Stomach (tissue), 9 donors: ENCODE measurements around the gene CFAP57. TPM values are rescaled to one million over a fixed set of nuclear protein-coding genes. Genes with fewer than 3 reads are reported as not detected.

Experiments
- DNase-seq, 2 donors: peaks; one replicate each; pipeline versions ENCODE4 v3.0.0 to v3.0.0-alpha.2; 2013 to 2019
- H3K27ac ChIP-seq, 5 donors: fragments of 200-600 bp in 4 of 5; sonication (generic) in 4 of 5; one replicate each; pipeline ENCODE4 v1.5.1; 2013 to 2019; ENCODE audit warnings: mild to moderate bottlenecking in 1 of 5, moderate library complexity in 1 of 5
- H3K27me3 ChIP-seq, 3 donors: fragments of 200-600 bp; sonication (generic); one replicate each; pipeline ENCODE4 v1.5.1; 2017 to 2019; ENCODE audit warnings: mixed run types in 1 of 3
- H3K36me3 ChIP-seq, 4 donors: fragments of 200-600 bp; sonication (generic); 1 replicate in 3 of 4; 2 replicates in 1 of 4; pipeline ENCODE4 v1.5.1; 2016 to 2019
- H3K4me1 ChIP-seq, 4 donors: fragments of 200-600 bp; sonication (generic); one replicate each; pipeline ENCODE4 v1.5.1; 2016 to 2019
- H3K4me3 ChIP-seq, 4 donors: fragments of 200-600 bp; sonication (generic) in 3 of 4; one replicate each; pipeline ENCODE4 v1.5.1; 2016 to 2019; ENCODE audit warnings: mild to moderate bottlenecking in 1 of 4
- H3K9me3 ChIP-seq, 4 donors: fragments of 200-600 bp; sonication (generic); one replicate each; pipeline ENCODE4 v1.5.1; 2016 to 2019
- CTCF ChIP-seq, 7 experiments: fragments of 450-650 bp in 4 of 7; fragments of 200-600 bp in 3 of 7; sonication (generic) in 3 of 7; IDR thresholded peaks; one replicate each; pipeline ENCODE4 v1.5.1; 2016 to 2019; ENCODE audit warnings: antibody characterized with exemption in 7 of 7, control low read depth in 2 of 7, mild to moderate bottlenecking in 1 of 7
- EP300 ChIP-seq: sonication (generic); formaldehyde crosslinking; IDR thresholded peaks from one replicate; pipeline ENCODE4 v1.6.1; 2017; ENCODE audit warnings: antibody characterized with exemption
- POLR2A ChIP-seq, 4 donors: fragments of 450-650 bp; IDR thresholded peaks; one replicate each; pipeline ENCODE4 v1.6.1; 2016; ENCODE audit warnings: antibody characterized with exemption in 4 of 4, control low read depth in 2 of 4, mild to moderate bottlenecking in 1 of 4, moderate library complexity in 1 of 4
- POLR2AphosphoS5 ChIP-seq, 3 donors: sonication (generic); formaldehyde crosslinking; IDR thresholded peaks; one replicate each; pipeline ENCODE4 v1.6.1; 2016; ENCODE audit warnings: antibody characterized with exemption in 3 of 3
- WGBS, 5 donors: extraction: QIAGEN DNeasy Blood & Tissue Kit in 3 of 5; methylation state at CpG; one replicate each; pipeline versions ENCODE4 v1.1.5 to v1.1.7; 2013 to 2018; 5-methylcytosine and 5-hydroxymethylcytosine counted together
- intact Hi-C: fragments of 100-400 bp; cut with DNase I; formaldehyde crosslinking; loops from one replicate; pipeline ENCODE4 v1.15.1; 2023; ENCODE audit warnings: low total_unique reads
- polyA plus RNA-seq, 3 donors: library from polyadenylated mRNA; stranded (reverse); fragments of 200-250 nt; gene quantifications; one replicate each; pipeline ENCODE4 v1.2.3, GENCODE V29; 2013
- small RNA-seq, 4 donors: library from RNA; depleted of rRNA; stranded (forward); fragments of <200 nt; gene quantifications; one replicate each; pipeline ENCODE3, GENCODE V24; 2016
- total RNA-seq, 5 donors: library from RNA; depleted of rRNA; stranded (reverse); fragments of >200 nt; gene quantifications; one replicate each; pipeline versions ENCODE4 v1.1.0 to v1.2.3, GENCODE V29; 2014 to 2016
- donor health status: healthy with polysubstance abuse.
- donor health status: Bipolar disorder and iron deficiency.
- donor health status: healthy.

The CFAP57 gene
- total and polyA plus RNA-seq, 8 donors: 0.08 to 1.4 (median 0.15) TPM; not detected in 3

GRCh38 chr1:43302201-43302600, 130.1 kb downstream of the CFAP57 start:
- H3K27ac ChIP-seq: no peak overlapping the region
- no peaks in the 10 kb centered on the region for H3K27me3 ChIP-seq
- H3K36me3 ChIP-seq: no peaks in the 10 kb centered on the region
- intact Hi-C loops: no loop called here
- peaks cover 0 to 19% (median 17%) of the 10 kb centered on the region in 4 donors for H3K4me1 ChIP-seq
- peak overlapping the region in 3 of 4 donors; percentile 17 to 32 (median 17) for H3K4me3 ChIP-seq
- no peak for DNase-seq
- 68 to 86% (median 71%) methylated on average over 1 of the region's 1 CpG for WGBS, 5 donors
- no peaks in the 10 kb centered on the region for H3K9me3 ChIP-seq
- no peak for TF ChIP-seq CTCF (IDR thresholded peaks at IDR 0.05)
- no peak for TF ChIP-seq POLR2AphosphoS5 (IDR thresholded peaks at IDR 0.05)
- TF ChIP-seq EP300: no peak

GRCh38 chr1:43302721-43303470, 130.8 kb downstream of the CFAP57 start:
- intact Hi-C loops: no loop called here
- Histone ChIP-seq H3K27me3 (no peaks in the 10 kb centered on the region), H3K9me3 (no peaks in the 10 kb centered on the region), H3K27ac (peak overlapping the region in 1 of 5 donors; percentile 18), H3K4me3 (peak overlapping the region in 2 of 4 donors; percentile 17 to 32), H3K36me3 (no peaks in the 10 kb centered on the region), H3K4me1 (peaks cover 0 to 19% (median 17%) of the 10 kb centered on the region in 4 donors)
- DNase-seq: no peak
- TF ChIP-seq POLR2AphosphoS5 (IDR thresholded peaks at IDR 0.05) (no peak), POLR2A (IDR thresholded peaks at IDR 0.05) (no peak), EP300 (no peak)
- WGBS, 5 donors: 68 to 74% (median 71%) methylated on average over 7 of the region's 7 CpGs

GRCh38 chr1:43303471-43304313, 131.6 kb downstream of the CFAP57 start:
- DNase-seq: peak in 1 of 2 donors; percentile 25
- TF ChIP-seq POLR2A (IDR thresholded peaks at IDR 0.05): no peak
- no peaks in the 10 kb centered on the region for H3K27me3 ChIP-seq
- H3K4me1 ChIP-seq: peaks cover 0 to 19% (median 17%) of the 10 kb centered on the region in 4 donors
- H3K4me3 ChIP-seq: no peak overlapping the region
- H3K27ac ChIP-seq: peak overlapping the region in 2 of 5 donors; percentile 1 to 18
- 47 to 59% (median 51%) methylated on average over 7 to 8 of the region's 8 CpGs for WGBS, 5 donors
- intact Hi-C loops: no loop called here
- H3K36me3 ChIP-seq: no peaks in the 10 kb centered on the region
- H3K9me3 ChIP-seq: no peaks in the 10 kb centered on the region

Small RNA genes lying within 50 kb of the gene (small RNA-seq; reads per million reads assigned to genes)
- gene RNA5SP46: 0 reads per million in 4 donors

Other genes starting within 250 kb of the CFAP57 start
- 10 to 100 TPM in 3 of 5 donors, 1 to 10 TPM in 2; 1.2 to 32.5 (median 28.1) TPM for gene SLC2A1, start 213.5 kb upstream of the CFAP57 start, total RNA-seq
- gene SLC2A1, start 213.5 kb upstream of the CFAP57 start, polyA plus RNA-seq: 10 to 100 TPM in 1 of 3 donors, 1 to 10 TPM in 2; 4.3 to 39.8 (median 8.4) TPM
- gene EBNA1BP2, start within 50 bp of the CFAP57 start, total RNA-seq: 10 to 100 TPM in 4 of 5 donors, 1 to 10 TPM in 1; 4.1 to 53.3 (median 37.2) TPM
- gene EBNA1BP2, start within 50 bp of the CFAP57 start, polyA plus RNA-seq: 10 to 100 TPM; 50.4 to 58.9 (median 52.5) TPM
- 10 to 100 TPM in 3 of 5 donors, 1 to 10 TPM in 2; 7.0 to 41.9 (median 13.6) TPM for gene TMEM125, start 97.7 kb downstream of the CFAP57 start, total RNA-seq
- 10 to 100 TPM; 19.2 to 38.8 (median 26.5) TPM for gene TMEM125, start 97.7 kb downstream of the CFAP57 start, polyA plus RNA-seq
- gene C1orf210, start 113.3 kb downstream of the CFAP57 start, total RNA-seq: 10 to 100 TPM in 2 of 5 donors, 1 to 10 TPM in 2, not detected in 1; 4.3 to 24.3 (median 11.6) TPM
- gene C1orf210, start 113.3 kb downstream of the CFAP57 start, polyA plus RNA-seq: 10 to 100 TPM in 2 of 3 donors, 1 to 10 TPM in 1; 7.7 to 34.4 (median 20.2) TPM
- gene TIE1, start 128.7 kb downstream of the CFAP57 start, total RNA-seq: 10 to 100 TPM in 4 of 5 donors, not detected in 1; 13.8 to 36.2 (median 16.4) TPM
- 1 to 10 TPM; 2.1 to 5.8 (median 3.1) TPM for gene TIE1, start 128.7 kb downstream of the CFAP57 start, polyA plus RNA-seq
- not detected for gene MPL, start 165.5 kb downstream of the CFAP57 start, total RNA-seq
- not detected for gene MPL, start 165.5 kb downstream of the CFAP57 start, polyA plus RNA-seq
- gene CDC20, start 186.7 kb downstream of the CFAP57 start, total RNA-seq: 10 to 100 TPM in 2 of 5 donors, 1 to 10 TPM in 3; 1.8 to 22.3 (median 7.9) TPM
- gene CDC20, start 186.7 kb downstream of the CFAP57 start, polyA plus RNA-seq: 10 to 100 TPM; 11.1 to 31.4 (median 11.3) TPM
- 100 to 1,000 TPM in 1 of 5 donors, 10 to 100 TPM in 3, 1 to 10 TPM in 1; 7.6 to 109 (median 36.8) TPM for gene ELOVL1, start 195.7 kb downstream of the CFAP57 start, total RNA-seq
- 10 to 100 TPM; 35.6 to 83.8 (median 74.6) TPM for gene ELOVL1, start 195.7 kb downstream of the CFAP57 start, polyA plus RNA-seq
- gene MED8, start 217.5 kb downstream of the CFAP57 start, total RNA-seq: 10 to 100 TPM in 4 of 5 donors, 1 to 10 TPM in 1; 5.8 to 52.2 (median 29.6) TPM
- 10 to 100 TPM; 28.3 to 46.1 (median 30.6) TPM for gene MED8, start 217.5 kb downstream of the CFAP57 start, polyA plus RNA-seq
- 10 to 100 TPM; 49.6 to 69.3 (median 56.7) TPM for gene SZT2, start 217.6 kb downstream of the CFAP57 start, total RNA-seq
- gene SZT2, start 217.6 kb downstream of the CFAP57 start, polyA plus RNA-seq: 10 to 100 TPM in 1 of 3 donors, 1 to 10 TPM in 2; 4.9 to 10.2 (median 9.3) TPM